Skeletal muscle satellite cell (primary cell): ENCODE measurements around the gene TRIM71.

Experiments
- H3K27me3 ChIP-seq: 2 replicates; pipeline ENCODE4 v1.7.0; 2013; ENCODE audit warnings: low read length; ENCODE audit not compliant: control insufficient read depth, insufficient read depth
- H3K36me3 ChIP-seq: 2 replicates; pipeline ENCODE4 v1.7.0; 2013; ENCODE audit warnings: mild to moderate bottlenecking, control low read depth, low read length; ENCODE audit not compliant: insufficient read depth
- H3K4me1 ChIP-seq: 2 replicates; pipeline ENCODE4 v1.7.0; 2013; ENCODE audit warnings: low read length; ENCODE audit not compliant: control insufficient read depth, insufficient read depth
- H3K4me2 ChIP-seq: 2 replicates; pipeline ENCODE4 v1.7.0; 2013; ENCODE audit warnings: mild to moderate bottlenecking, low read length
- H3K4me3 ChIP-seq: 2 replicates; pipeline ENCODE4 v1.7.0; 2013; ENCODE audit warnings: low read length
- H3K9ac ChIP-seq: 2 replicates; pipeline ENCODE4 v1.7.0; 2013; ENCODE audit warnings: mild to moderate bottlenecking, low read depth, low read length, moderate library complexity
- H3K9me3 ChIP-seq: replicated peaks from 2 replicates; pipeline ENCODE4 v1.7.0; 2013; ENCODE audit warnings: mild to moderate bottlenecking, control low read depth, low read length

Gene TRIM71

DNA sequence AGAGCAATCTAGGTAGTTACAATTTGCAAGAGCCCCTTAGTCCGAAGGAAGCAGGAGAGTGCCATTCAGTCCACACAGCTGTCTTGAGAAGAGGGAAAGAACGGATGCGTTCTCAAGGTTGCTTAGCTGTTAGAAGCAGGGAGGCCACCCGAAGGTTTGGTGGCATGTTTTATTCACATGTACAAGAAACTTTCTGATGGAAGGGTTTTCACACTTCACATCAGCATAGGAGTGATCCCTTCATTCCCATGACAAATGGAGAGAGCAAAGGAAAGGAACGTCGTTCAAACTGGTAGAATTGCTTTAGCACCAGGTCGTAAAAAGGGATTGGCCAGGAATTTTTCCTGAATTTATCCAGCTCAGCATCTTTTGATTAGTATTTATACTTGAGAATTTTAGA is 53.5 kb downstream of the TRIM71 start:
- Histone ChIP-seq H3K9ac (no peak overlapping the region), H3K9me3 (no peaks in the 10 kb centered on the region), H3K27me3 (peaks cover 25% of the 10 kb centered on the region), H3K4me2 (no peak overlapping the region), H3K4me3 (no peak overlapping the region), H3K4me1 (peaks cover 7% of the 10 kb centered on the region), H3K36me3 (no peaks in the 10 kb centered on the region)

DNA sequence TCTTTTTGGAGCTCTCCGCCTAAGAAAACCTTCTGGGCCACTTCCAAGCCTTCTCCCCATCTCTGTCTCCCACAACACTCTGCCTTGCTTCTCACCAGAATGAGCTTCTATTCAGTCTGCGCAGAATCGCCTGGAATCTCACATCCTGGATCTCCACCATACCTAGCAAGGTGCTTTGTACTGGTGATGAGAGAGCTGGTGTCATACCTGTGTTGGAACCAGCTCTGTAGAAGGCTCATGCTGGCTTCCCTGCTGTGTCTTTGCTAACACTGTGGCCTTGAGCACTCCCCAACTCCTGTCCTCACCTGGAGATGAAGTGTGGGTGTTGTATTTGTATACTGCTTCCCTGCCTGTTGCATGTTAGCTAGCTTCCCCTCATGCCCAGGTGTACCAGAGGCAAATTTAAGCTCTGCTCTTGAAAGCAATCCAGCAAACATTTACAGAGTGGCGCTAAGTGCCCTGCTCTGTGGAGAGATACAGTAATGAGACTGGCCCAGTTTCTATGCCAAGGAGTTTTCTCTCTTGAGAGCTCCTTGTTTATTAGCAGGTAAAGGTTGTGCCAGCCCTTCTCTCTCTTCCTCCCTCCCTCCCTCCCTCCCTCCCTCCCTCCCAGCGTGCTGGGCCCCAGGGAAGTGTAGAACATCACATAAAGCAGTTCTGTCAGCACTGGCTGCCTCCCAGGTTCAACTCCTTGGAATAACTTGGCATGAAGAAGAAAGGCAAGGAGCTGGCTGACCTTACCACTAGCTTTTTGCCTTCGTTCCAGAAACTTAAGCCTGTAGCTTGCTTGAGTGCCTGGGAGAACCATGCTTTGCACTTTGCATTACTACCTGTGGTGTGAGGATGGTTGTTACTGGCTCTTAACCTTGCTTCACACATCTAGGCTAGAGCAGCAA is 54.9 kb downstream of the TRIM71 start:
- H3K27me3 ChIP-seq, result peaks cover 25% of the 10 kb centered on the region
- H3K36me3 ChIP-seq, result no peaks in the 10 kb centered on the region
- no peaks in the 10 kb centered on the region for H3K9me3 ChIP-seq
- H3K4me2 ChIP-seq, result no peak overlapping the region
- no peak overlapping the region for H3K9ac ChIP-seq
- H3K4me1 ChIP-seq, result peaks cover 7% of the 10 kb centered on the region
- no peak overlapping the region for H3K4me3 ChIP-seq

DNA sequence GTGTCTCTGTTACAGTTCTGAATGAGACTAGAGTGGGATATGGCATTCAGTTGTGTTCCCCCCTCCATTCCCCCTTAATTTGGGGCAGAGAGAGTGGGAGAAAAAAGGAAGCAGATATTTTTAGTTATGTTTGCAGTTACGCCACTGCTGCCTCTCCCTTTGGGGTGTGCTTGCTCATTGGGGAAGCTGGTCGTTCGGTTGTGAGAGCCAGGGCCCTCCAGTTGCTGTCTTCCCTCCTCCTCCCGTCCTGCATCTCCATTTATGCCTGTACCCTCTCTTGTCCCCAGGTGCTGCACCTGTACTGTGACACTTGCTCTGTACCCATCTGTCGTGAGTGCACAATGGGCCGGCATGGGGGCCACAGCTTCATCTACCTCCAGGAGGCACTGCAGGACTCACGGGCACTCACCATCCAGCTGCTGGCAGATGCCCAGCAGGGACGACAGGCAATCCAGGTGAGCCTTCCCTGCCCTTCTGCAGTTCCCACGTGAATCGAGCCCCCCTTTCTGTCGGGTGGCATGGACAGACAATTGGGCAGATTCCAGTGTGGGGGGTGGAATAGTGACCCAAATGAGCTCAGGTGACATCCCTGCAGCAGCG is 55.8 kb downstream of the TRIM71 start:
- Histone ChIP-seq H3K9ac (no peak overlapping the region), H3K9me3 (no peaks in the 10 kb centered on the region), H3K27me3 (peaks cover 26% of the 10 kb centered on the region), H3K4me2 (no peak overlapping the region), H3K4me3 (no peak overlapping the region), H3K36me3 (no peaks in the 10 kb centered on the region), H3K4me1 (peaks cover 7% of the 10 kb centered on the region)

DNA sequence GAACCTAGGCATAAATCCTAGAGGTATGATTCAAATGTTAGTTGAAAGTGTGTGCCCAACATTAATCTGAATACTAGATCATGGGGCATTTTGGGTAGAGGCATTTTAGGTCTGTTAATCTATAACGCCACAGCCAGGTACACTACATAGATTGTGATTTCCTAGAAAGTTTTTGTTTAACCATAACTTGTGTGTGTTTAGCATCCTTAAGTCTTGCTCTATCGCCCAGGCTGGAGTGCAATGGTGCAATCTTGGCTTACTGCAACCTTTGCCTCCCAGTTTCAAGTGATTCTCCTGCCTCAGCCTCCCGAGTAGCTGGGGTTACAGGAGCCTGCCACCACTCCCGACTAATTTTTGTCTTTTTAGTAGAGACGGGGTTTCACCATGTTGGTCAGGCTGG is 59.1 kb downstream of the TRIM71 start:
- Histone ChIP-seq H3K4me2 (no peak overlapping the region), H3K9me3 (no peaks in the 10 kb centered on the region), H3K27me3 (peaks cover 19% of the 10 kb centered on the region), H3K4me3 (no peak overlapping the region), H3K9ac (no peak overlapping the region), H3K36me3 (no peaks in the 10 kb centered on the region), H3K4me1 (peaks cover 7% of the 10 kb centered on the region)

DNA sequence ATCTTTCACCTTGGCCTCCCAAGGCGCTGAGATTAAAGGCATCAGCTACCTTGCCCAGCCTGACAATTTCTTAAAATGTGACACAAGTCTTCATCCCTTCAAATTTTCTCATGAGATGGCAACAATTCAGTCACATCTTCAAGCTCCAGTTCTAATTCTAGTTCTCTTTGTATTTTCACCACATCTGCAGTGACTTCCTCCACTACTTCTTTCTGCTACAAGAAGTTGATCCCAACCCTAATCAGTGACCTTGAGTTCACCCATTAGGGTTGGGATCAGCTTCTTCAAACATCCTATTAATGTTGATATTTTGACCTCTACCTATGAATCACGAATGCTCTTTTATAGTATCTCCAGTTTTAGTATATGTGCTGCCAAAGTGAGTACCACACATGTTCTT is 59.8 kb downstream of the TRIM71 start:
- no peak overlapping the region for H3K4me3 ChIP-seq
- H3K4me1 ChIP-seq, result peaks cover 7% of the 10 kb centered on the region
- H3K4me2 ChIP-seq, result no peak overlapping the region
- H3K9ac ChIP-seq, result no peak overlapping the region
- no peaks in the 10 kb centered on the region for H3K36me3 ChIP-seq
- H3K9me3 ChIP-seq, result no peaks in the 10 kb centered on the region
- peaks cover 12% of the 10 kb centered on the region for H3K27me3 ChIP-seq

DNA sequence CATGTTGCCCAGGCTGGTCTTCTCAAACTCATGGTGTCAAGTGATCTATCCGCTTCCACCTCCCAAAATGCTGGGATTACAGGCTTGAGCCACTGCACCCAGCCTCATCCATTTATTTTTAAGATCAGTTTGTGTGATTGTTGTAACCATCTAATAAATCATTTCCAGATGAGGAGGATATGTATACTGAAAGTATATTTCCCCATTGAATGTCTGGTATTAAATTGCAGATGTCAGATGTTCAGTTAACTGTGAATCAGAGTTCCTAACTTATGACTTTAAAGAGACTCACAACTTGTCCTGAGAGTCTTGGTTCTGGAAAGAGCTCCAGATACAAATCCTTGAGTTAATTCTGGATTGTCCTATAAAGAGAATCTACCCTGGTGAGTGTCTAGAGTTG is 62.4 kb downstream of the TRIM71 start:
- Histone ChIP-seq H3K4me1 (peaks cover 4% of the 10 kb centered on the region), H3K27me3 (peaks cover 13% of the 10 kb centered on the region), H3K9me3 (no peaks in the 10 kb centered on the region), H3K36me3 (no peaks in the 10 kb centered on the region), H3K9ac (no peak overlapping the region), H3K4me2 (no peak overlapping the region), H3K4me3 (no peak overlapping the region)

DNA sequence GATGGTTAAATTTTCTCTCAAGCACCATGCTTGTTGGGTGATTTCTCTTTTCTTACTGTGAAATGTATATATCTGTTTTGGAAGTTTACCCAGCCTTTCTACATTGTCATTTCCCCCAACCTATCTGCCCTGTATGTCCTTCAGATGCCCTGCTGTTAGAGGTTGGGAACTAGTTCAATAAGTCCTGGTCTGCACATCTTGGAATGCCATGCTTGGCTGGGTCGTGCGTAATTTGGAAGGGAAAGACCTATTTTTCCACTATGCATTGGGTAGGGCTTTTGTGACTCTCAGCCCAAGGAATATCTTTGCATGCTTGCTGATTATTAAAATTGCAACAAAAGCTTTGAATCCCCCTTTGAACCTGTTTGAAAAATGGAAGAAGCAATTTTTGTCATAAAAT is 63.8 kb downstream of the TRIM71 start:
- Histone ChIP-seq H3K9me3 (no peaks in the 10 kb centered on the region), H3K9ac (no peak overlapping the region), H3K4me2 (no peak overlapping the region), H3K4me3 (no peak overlapping the region), H3K4me1 (no peaks in the 10 kb centered on the region), H3K27me3 (peaks cover 21% of the 10 kb centered on the region), H3K36me3 (no peaks in the 10 kb centered on the region)

DNA sequence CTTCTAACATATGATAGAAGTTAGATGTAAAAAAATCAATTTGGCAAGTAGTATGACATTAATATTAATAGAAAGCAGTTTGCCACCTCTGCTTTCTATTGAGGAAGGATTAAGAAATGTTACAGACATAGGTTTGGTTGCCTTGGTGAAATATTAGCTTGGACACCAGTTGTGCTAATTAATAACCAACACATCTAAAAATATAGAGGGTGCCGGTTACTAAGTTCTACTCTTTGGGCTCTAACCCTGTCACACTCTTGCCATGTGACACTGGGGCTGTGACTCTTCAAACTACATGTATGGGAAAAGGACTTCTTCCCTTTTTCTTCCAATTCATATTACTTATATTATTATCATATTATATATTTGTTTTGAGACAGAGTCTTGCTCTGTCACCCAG is 64.4 kb downstream of the TRIM71 start:
- H3K9me3 ChIP-seq, result no peaks in the 10 kb centered on the region

DNA sequence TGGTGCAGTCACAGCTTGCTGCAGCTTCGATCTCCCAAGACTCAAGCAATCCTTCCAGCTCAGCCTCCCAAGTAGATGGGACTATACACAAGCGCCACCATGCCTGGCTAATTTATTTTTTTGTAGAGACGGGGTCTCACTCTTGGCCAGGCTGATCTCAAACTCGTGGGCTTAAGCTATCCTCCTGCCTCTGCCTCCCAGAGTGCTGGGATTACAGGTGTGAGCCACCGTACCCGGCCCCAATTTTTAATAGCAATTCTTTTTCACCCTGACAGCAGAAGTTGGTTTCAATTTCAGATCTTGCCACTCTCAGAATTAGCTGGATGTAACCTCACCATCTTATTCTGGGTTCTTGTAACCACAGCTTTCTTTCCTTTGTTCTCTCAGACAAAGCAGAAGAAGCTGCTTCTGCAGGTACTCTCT is 64.8 kb downstream of the TRIM71 start:
- H3K4me2 ChIP-seq, result no peak overlapping the region
- H3K9ac ChIP-seq, result no peak overlapping the region
- H3K4me3 ChIP-seq, result no peak overlapping the region
- no peaks in the 10 kb centered on the region for H3K4me1 ChIP-seq
- no peaks in the 10 kb centered on the region for H3K9me3 ChIP-seq
- H3K27me3 ChIP-seq, result peaks cover 21% of the 10 kb centered on the region
- no peaks in the 10 kb centered on the region for H3K36me3 ChIP-seq

More for the DNA sequence above, 64.4 kb downstream of the TRIM71 start:
- Histone ChIP-seq H3K36me3 (no peaks in the 10 kb centered on the region), H3K27me3 (peaks cover 21% of the 10 kb centered on the region), H3K9ac (no peak overlapping the region), H3K4me2 (no peak overlapping the region), H3K4me1 (no peaks in the 10 kb centered on the region), H3K4me3 (no peak overlapping the region)

DNA sequence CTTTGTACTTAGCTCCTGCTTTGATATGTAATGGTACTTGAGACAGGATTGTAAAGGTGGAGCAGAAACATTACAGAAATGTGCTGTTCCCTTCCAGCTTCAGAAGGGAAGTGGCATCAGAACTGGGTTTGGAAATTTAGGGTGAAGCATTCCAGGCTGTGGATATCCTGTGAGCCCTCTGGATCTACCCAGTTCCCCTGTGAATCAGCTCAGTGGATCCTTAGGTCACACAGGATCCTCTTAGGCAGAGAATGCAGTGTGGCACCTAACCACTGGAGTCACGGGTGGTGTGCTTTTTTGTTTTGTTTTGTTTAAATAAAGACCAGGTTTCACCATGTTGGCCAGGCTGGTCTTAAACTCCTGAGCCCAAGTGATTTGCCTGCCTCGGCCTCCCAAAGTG is 66.0 kb downstream of the TRIM71 start:
- peaks cover 19% of the 10 kb centered on the region for H3K27me3 ChIP-seq
- H3K9ac ChIP-seq, result no peak overlapping the region
- H3K4me1 ChIP-seq, result no peaks in the 10 kb centered on the region
- H3K4me2 ChIP-seq, result no peak overlapping the region
- H3K9me3 ChIP-seq, result no peaks in the 10 kb centered on the region
- no peak overlapping the region for H3K4me3 ChIP-seq
- H3K36me3 ChIP-seq, result no peaks in the 10 kb centered on the region

DNA sequence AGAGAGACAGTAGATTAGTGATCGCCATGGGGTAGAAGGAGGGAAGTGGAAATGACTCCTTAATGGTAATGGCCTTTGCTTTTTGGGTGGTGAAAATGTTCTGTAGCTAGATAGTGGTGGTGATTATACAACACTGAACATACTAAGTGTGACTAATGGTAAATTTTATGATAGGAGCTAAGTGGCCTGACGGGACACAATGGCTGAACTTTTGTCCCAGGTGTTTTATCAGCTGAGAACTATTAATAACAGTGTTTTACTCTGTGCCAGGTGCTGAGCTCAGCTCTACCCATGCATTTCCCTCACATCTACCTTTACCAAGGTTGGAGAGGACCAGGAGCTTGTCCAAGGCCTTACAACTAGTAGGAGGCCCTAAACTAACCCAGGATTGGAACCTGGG is 66.8 kb downstream of the TRIM71 start:
- Histone ChIP-seq H3K36me3 (no peaks in the 10 kb centered on the region), H3K4me2 (no peak overlapping the region), H3K4me3 (no peak overlapping the region), H3K4me1 (no peaks in the 10 kb centered on the region), H3K9ac (no peak overlapping the region), H3K27me3 (peaks cover 21% of the 10 kb centered on the region), H3K9me3 (no peaks in the 10 kb centered on the region)
